H1 (cell line): ENCODE data around the gene RUSF1. TPM values are rescaled to one million over a fixed set of nuclear protein-coding genes. Genes with fewer than 3 reads are reported as not detected.
"Not testable (repeated sequence)": the region's sequence is repeated elsewhere in the genome, so short reads cannot be mapped to it uniquely, and the experiment has no call there.

Experiments used
- CTCF ChIA-PET: fragments of 300-600 bp; sonication (Branson Sonifier 250); formaldehyde crosslinking; loops from one replicate; lab custom pipeline; 2021; ENCODE audit not compliant: partially characterized antibody; lab: Charles Lee
- POLR2A ChIA-PET: fragments of 300-600 bp; sonication (Branson Sonifier 250); formaldehyde crosslinking; loops from one replicate; lab custom pipeline; 2021; ENCODE audit warnings: inconsistent platforms; ENCODE audit not compliant: partially characterized antibody; lab: Charles Lee
- DNase-seq, 2 experiments: peaks; one replicate each; pipeline versions ENCODE4 v3.0.0 to v3.0.0-alpha.2; 2010 to 2022; ENCODE audit warnings: low spot score in 2 of 2, low read depth in 1 of 2, mixed read lengths in 1 of 2
- FAIRE-seq: peaks from 2 replicates; lab custom pipeline; 2011; peaks lifted over from hg19 to GRCh38; lab: Jason Lieb, UNC
- H2AFZ ChIP-seq: 2 replicates; pipeline ENCODE4 v1.8.1; 2012; ENCODE audit warnings: low read length, inconsistent platforms
- H2AK5ac ChIP-seq: 2 replicates; pipeline ENCODE4 v1.6.1; 2013; ENCODE audit warnings: low read depth, low read length
- H2BK120ac ChIP-seq: replicated peaks from 2 replicates; pipeline ENCODE3; 2013; ENCODE audit warnings: low read depth, low read length, inconsistent platforms
- H2BK12ac ChIP-seq: 2 replicates; pipeline ENCODE4 v1.6.1; 2013; ENCODE audit warnings: low read depth, low read length
- H2BK15ac ChIP-seq: 2 replicates; pipeline ENCODE4 v1.6.1; 2013; ENCODE audit warnings: low read length
- H2BK20ac ChIP-seq: 2 replicates; pipeline ENCODE4 v1.6.1; 2013; ENCODE audit warnings: low read length
- H2BK5ac ChIP-seq: 2 replicates; pipeline ENCODE4 v1.6.1; 2013; ENCODE audit warnings: low read depth, low read length
- H3K14ac ChIP-seq: 2 replicates; pipeline ENCODE4 v1.6.1; 2013; ENCODE audit warnings: inconsistent platforms; ENCODE audit not compliant: insufficient read length
- H3K18ac ChIP-seq: 2 replicates; pipeline ENCODE4 v1.6.1; 2013; ENCODE audit warnings: low read length; ENCODE audit errors: extremely low read depth
- H3K23ac ChIP-seq: 2 replicates; pipeline ENCODE4 v1.6.1; 2013; ENCODE audit warnings: inconsistent platforms; ENCODE audit not compliant: insufficient read length
- H3K23me2 ChIP-seq: 2 replicates; pipeline ENCODE4 v1.6.1; 2013; ENCODE audit warnings: low read depth, low read length
- H3K27ac ChIP-seq: 2 replicates; pipeline ENCODE4 v1.6.1; 2011; ENCODE audit warnings: low read depth, low read length, inconsistent platforms
- H3K27me3 ChIP-seq, 4 experiments: replicated peaks in 1 of 4; 1 replicate in 1 of 4; 2 replicates in 3 of 4; pipeline versions ENCODE4 v1.6.1 to v1.8.1; 2011 to 2013; ENCODE audit warnings: low read length in 3 of 4, mild to moderate bottlenecking in 3 of 4, inconsistent platforms in 2 of 4, mixed read lengths in 2 of 4, moderate library complexity in 1 of 4; ENCODE audit not compliant: control insufficient read depth in 3 of 4, insufficient read depth in 3 of 4; ENCODE audit errors: extremely low read depth in 1 of 4
- H3K36me3 ChIP-seq, 4 experiments: 2 replicates each; pipeline versions ENCODE4 v1.6.1 to v1.8.1; 2011 to 2013; ENCODE audit warnings: mild to moderate bottlenecking in 4 of 4, low read length in 3 of 4, moderate library complexity in 2 of 4, control low read depth in 1 of 4, inconsistent platforms in 1 of 4; ENCODE audit not compliant: insufficient read depth in 4 of 4, control insufficient read depth in 2 of 4
- H3K4ac ChIP-seq: replicated peaks from 2 replicates; pipeline ENCODE3; 2013; ENCODE audit warnings: low read length, low read depth, mixed read lengths, inconsistent platforms; ENCODE audit not compliant: insufficient read length
- H3K4me1 ChIP-seq, 4 experiments: replicated peaks in 1 of 4; 1 replicate in 1 of 4; 2 replicates in 3 of 4; pipeline versions ENCODE4 v1.6.1 to v1.8.1; 2011 to 2013; ENCODE audit warnings: low read length in 3 of 4, inconsistent platforms in 2 of 4, mixed read lengths in 1 of 4; ENCODE audit not compliant: insufficient read depth in 4 of 4, control insufficient read depth in 3 of 4
- H3K4me2 ChIP-seq, 2 experiments: 2 replicates each; pipeline versions ENCODE4 v1.6.1 to v1.8.1; 2011 to 2013; ENCODE audit warnings: low read depth in 2 of 2, low read length in 2 of 2, control low read depth in 1 of 2, inconsistent platforms in 1 of 2, mild to moderate bottlenecking in 1 of 2; ENCODE audit not compliant: insufficient read depth in 1 of 2
- H3K4me3 ChIP-seq, 4 experiments: fragments of 200-600, 300-600 bp in 1 of 4; sonication (generic), shearing (Covaris generic), sonication (Bioruptor Twin) in 1 of 4; 2 replicates each; pipeline versions ENCODE4 v1.5.1 to v1.8.1; 2011 to 2016; ENCODE audit warnings: low read length in 4 of 4, low read depth in 3 of 4, control low read depth in 2 of 4, inconsistent platforms in 2 of 4, mild to moderate bottlenecking in 2 of 4, mixed read lengths in 1 of 4, moderate library complexity in 1 of 4; ENCODE audit not compliant: insufficient read depth in 2 of 4; ENCODE audit errors: extremely low read depth in 1 of 4
- H3K56ac ChIP-seq: replicated peaks from 2 replicates; pipeline ENCODE3; 2013; ENCODE audit warnings: low read depth, mild to moderate bottlenecking, mixed read lengths, low read length, inconsistent platforms; ENCODE audit not compliant: insufficient read length
- H3K79me1 ChIP-seq: 2 replicates; pipeline ENCODE4 v1.6.1; 2013; ENCODE audit warnings: low read depth, low read length, control low read depth
- H3K79me2 ChIP-seq, 2 experiments: 2 replicates each; pipeline versions ENCODE4 v1.6.1 to v1.8.1; 2012 to 2013; ENCODE audit warnings: low read length in 2 of 2, mild to moderate bottlenecking in 2 of 2, inconsistent platforms in 1 of 2; ENCODE audit not compliant: insufficient read depth in 2 of 2, control insufficient read depth in 1 of 2
- H3K9ac ChIP-seq, 4 experiments: replicated peaks in 1 of 4; 1 replicate in 1 of 4; 2 replicates in 3 of 4; pipeline versions ENCODE4 v1.6.1 to v1.8.1; 2011 to 2013; ENCODE audit warnings: low read depth in 3 of 4, low read length in 3 of 4, control low read depth in 2 of 4, mild to moderate bottlenecking in 2 of 4, moderate library complexity in 2 of 4, inconsistent platforms in 1 of 4; ENCODE audit errors: extremely low read depth in 1 of 4
- H3K9me3 ChIP-seq, 2 experiments: 2 replicates each; pipeline versions ENCODE4 v1.6.1 to v1.8.1; 2012 to 2013; ENCODE audit warnings: mild to moderate bottlenecking in 2 of 2, moderate library complexity in 2 of 2, control low read depth in 1 of 2, inconsistent platforms in 1 of 2, low read depth in 1 of 2, low read length in 1 of 2, mixed read lengths in 1 of 2; ENCODE audit not compliant: insufficient read depth in 2 of 2
- H4K20me1 ChIP-seq, 2 experiments: replicated peaks in 1 of 2; 2 replicates each; pipeline versions ENCODE3 to v1.8.1; 2011 to 2013; ENCODE audit warnings: inconsistent platforms in 2 of 2, low read length in 2 of 2, mild to moderate bottlenecking in 1 of 2; ENCODE audit not compliant: insufficient read depth in 2 of 2, control insufficient read depth in 1 of 2
- H4K5ac ChIP-seq: 2 replicates; pipeline ENCODE4 v1.6.1; 2013; ENCODE audit warnings: low read length, low read depth, mixed read lengths, inconsistent platforms; ENCODE audit not compliant: insufficient read length
- H4K8ac ChIP-seq: 2 replicates; pipeline ENCODE4 v1.8.0; 2013; ENCODE audit warnings: mild to moderate bottlenecking, moderate library complexity, low read length, inconsistent platforms; ENCODE audit not compliant: insufficient read depth; ENCODE audit errors: extremely low read depth
- H4K91ac ChIP-seq: replicated peaks from 2 replicates; pipeline ENCODE3; 2013; ENCODE audit warnings: low read length, mixed read lengths, inconsistent platforms; ENCODE audit not compliant: insufficient read length
- ATF2 ChIP-seq: IDR thresholded peaks from 2 replicates; pipeline ENCODE4 v1.6.1; 2012; ENCODE audit warnings: low read length, inconsistent platforms
- JUN ChIP-seq: IDR thresholded peaks from 2 replicates; pipeline ENCODE4 v1.6.1; 2011; ENCODE audit warnings: low read depth, mild to moderate bottlenecking, improper control_type of control experiment, low read length
- RBBP5 ChIP-seq: IDR thresholded peaks from 2 replicates; pipeline ENCODE4 v1.7.1; 2012; ENCODE audit warnings: low read depth, mild to moderate bottlenecking, inconsistent platforms, low read length, moderate library complexity, borderline replicate concordance
- WGBS, 2 experiments: shearing (Covaris generic) in 1 of 2; methylation state at CpG; one replicate each; pipeline versions ENCODE4 v1.1.6 to v1.1.7; 2013 to 2015; ENCODE audit warnings: low lambda C conversion rate in 2 of 2, mixed read lengths in 2 of 2, inconsistent platforms in 1 of 2, low coverage in 1 of 2, missing lambda C conversion rate in 1 of 2; ENCODE audit not compliant: insufficient replicate concordance in 2 of 2, insufficient coverage in 1 of 2, insufficient read length in 1 of 2; ENCODE audit errors: extremely low coverage in 1 of 2, missing lambda C conversion rate in 1 of 2; 5-methylcytosine and 5-hydroxymethylcytosine counted together
- polyA plus RNA-seq, 7 experiments: library from polyadenylated mRNA; depleted of rRNA in 3 of 7; stranded (reverse) in 5 of 7; unstranded in 2 of 7; fragments of >200 nt in 5 of 7; fragments of 200-250 nt in 2 of 7; gene quantifications; 1 replicate in 5 of 7; 2 replicates in 1 of 7; 4 replicates in 1 of 7; pipeline versions ENCODE4 v1.2.1 to v1.2.3, GENCODE V29; 2011 to 2013; ENCODE audit warnings: missing spikeins in 2 of 7, mixed read lengths in 2 of 7
- total RNA-seq: library from RNA; stranded (reverse); fragmentation: NEBNext Ultra II Directional; extraction: Animal tissue kit (Norgen Biotek cat#: 25700); gene quantifications from 2 replicates; pipeline ENCODE4 v1.2.1, GENCODE V29; 2021

Gene RUSF1
- total and polyA plus RNA-seq, 2 of the 8 experiments (the other 6 are each of a cell fraction or from before 2014, with no cell fraction given): 22.5 to 33.7 TPM

GRCh38 chr16:31504159-31504558, 4.0 kb downstream of the RUSF1 start (continued):
- no peak for TF ChIP-seq JUN
- TF ChIP-seq ATF2: no peak
- no peak for TF ChIP-seq RBBP5

GRCh38 chr16:31503555-31503954, 4.6 kb downstream of the RUSF1 start:
- 87% methylated on average over 8 of the region's 8 CpGs; no CpG with 5 or more reads in 1 of the 2 experiments for WGBS, 2 experiments
- not testable (repeated sequence) for H3K4me1 ChIP-seq, H3K23ac ChIP-seq, H3K27ac ChIP-seq, H2BK5ac ChIP-seq, FAIRE-seq, H2AK5ac ChIP-seq, H3K4me3 ChIP-seq, H3K56ac ChIP-seq, H2BK12ac ChIP-seq, H3K14ac ChIP-seq, H3K9ac ChIP-seq, H4K5ac ChIP-seq, H2BK20ac ChIP-seq, DNase-seq, H4K91ac ChIP-seq, H2BK15ac ChIP-seq, H2BK120ac ChIP-seq, H3K4me2 ChIP-seq, H3K18ac ChIP-seq, H3K9me3 ChIP-seq, H3K27me3 ChIP-seq, H2AFZ ChIP-seq, H4K20me1 ChIP-seq, H3K79me2 ChIP-seq, H3K79me1 ChIP-seq, H3K36me3 ChIP-seq, H3K23me2 ChIP-seq, H3K4ac ChIP-seq, H4K8ac ChIP-seq
- CTCF ChIA-PET: interaction anchor here (0.7 to 1.6 kb wide), 5 partner anchors 8 to 207 kb away, joined by 3 to 7 read pairs (median 3); no protein-coding TSS in a partner anchor
- POLR2A ChIA-PET: interaction anchor here (1.1 to 10.6 kb wide), 2 partner anchors 15 to 25 kb away, joined by 3 to 69 read pairs; no protein-coding TSS in a partner anchor
